IMR-90 (cell line): ENCODE measurements around the gene SPESP1. TPM values are rescaled to one million over a fixed set of nuclear protein-coding genes. Genes with fewer than 3 reads are reported as not detected.

Source experiments
- ATAC-seq: fragments of 200-7000 bp; cut with Tn5 transposase; 2 replicates; pipeline ENCODE4 v1.9.1; 2020; ENCODE audit warnings: low read depth, mild to moderate bottlenecking, moderate library complexity
- BruUV-seq: library from RNA; stranded (reverse); fragments of 400-500 nt; replicated peaks from 2 replicates; lab custom pipeline; 2021; lab: Mats Ljungman, UMichigan
- CTCF ChIA-PET: fragments of 300-600 bp; formaldehyde crosslinking; extraction: SDS; loops from one replicate; lab custom pipeline; 2021; ENCODE audit warnings: antibody characterized with exemption; lab: Yijun Ruan, JAX
- POLR2A ChIA-PET: fragments of 300-600 bp; sonication (Branson Sonifier 250); formaldehyde crosslinking; loops from one replicate; lab custom pipeline; 2022; ENCODE audit warnings: antibody characterized with exemption; ENCODE audit not compliant: unreplicated experiment; lab: Charles Lee
- DNase-seq: peaks from one replicate; pipeline ENCODE4 v3.0.0; 2013
- H2AFZ ChIP-seq: replicated peaks from 2 replicates; pipeline ENCODE3; 2013; ENCODE audit warnings: low read length, mild to moderate bottlenecking; ENCODE audit not compliant: poor library complexity
- H2AK5ac ChIP-seq: 2 replicates; pipeline ENCODE4 v1.6.1; 2013; ENCODE audit warnings: low read depth, low read length, inconsistent platforms
- H2AK9ac ChIP-seq: replicated peaks from 2 replicates; pipeline ENCODE3; 2013; ENCODE audit warnings: mild to moderate bottlenecking, low read depth, low read length, moderate library complexity; ENCODE audit not compliant: poor library complexity
- H2BK120ac ChIP-seq: 2 replicates; pipeline ENCODE4 v1.6.1; 2013; ENCODE audit warnings: low read depth, low read length, inconsistent platforms
- H2BK15ac ChIP-seq: 3 replicates; pipeline ENCODE4 v1.6.1; 2013; ENCODE audit warnings: low read depth, low read length, inconsistent platforms
- H2BK20ac ChIP-seq: 2 replicates; pipeline ENCODE4 v1.6.1; 2013; ENCODE audit warnings: low read depth, mild to moderate bottlenecking, inconsistent platforms, low read length, moderate library complexity
- H2BK5ac ChIP-seq: 2 replicates; pipeline ENCODE4 v1.6.1; 2013; ENCODE audit warnings: mild to moderate bottlenecking, low read depth, low read length, inconsistent platforms; ENCODE audit not compliant: poor library complexity, severe bottlenecking
- H3K14ac ChIP-seq: replicated peaks from 2 replicates; pipeline ENCODE4 v1.6.1; 2013; ENCODE audit warnings: low read depth, low read length, inconsistent platforms
- H3K18ac ChIP-seq: 2 replicates; pipeline ENCODE4 v1.6.1; 2013; ENCODE audit warnings: low read depth, low read length, control low read depth
- H3K23ac ChIP-seq: 2 replicates; pipeline ENCODE4 v1.6.1; 2013; ENCODE audit warnings: low read depth, low read length, inconsistent platforms
- H3K27ac ChIP-seq: 2 replicates; pipeline ENCODE4 v1.5.1; 2013; ENCODE audit warnings: mild to moderate bottlenecking, control low read depth, low read length; ENCODE audit not compliant: insufficient read depth
- H3K27me3 ChIP-seq: 2 replicates; pipeline ENCODE4 v1.6.1; 2013; ENCODE audit warnings: low read length; ENCODE audit not compliant: control insufficient read depth, insufficient read depth
- H3K36me3 ChIP-seq: 2 replicates; pipeline ENCODE4 v1.6.1; 2013; ENCODE audit warnings: low read length, mixed read lengths; ENCODE audit not compliant: control insufficient read depth, insufficient read depth
- H3K4ac ChIP-seq: 2 replicates; pipeline ENCODE4 v1.6.1; 2013; ENCODE audit warnings: low read depth, low read length, inconsistent platforms
- H3K4me1 ChIP-seq: 2 replicates; pipeline ENCODE4 v1.6.1; 2013; ENCODE audit warnings: low read length, mixed read lengths; ENCODE audit not compliant: control insufficient read depth, insufficient read depth
- H3K4me2 ChIP-seq: 2 replicates; pipeline ENCODE4 v1.6.1; 2013; ENCODE audit warnings: low read depth, mild to moderate bottlenecking, control low read depth, low read length, moderate library complexity
- H3K4me3 ChIP-seq: 2 replicates; pipeline ENCODE4 v1.5.1; 2013; ENCODE audit warnings: low read depth, mild to moderate bottlenecking, control low read depth, low read length, moderate library complexity; ENCODE audit not compliant: insufficient read depth
- H3K56ac ChIP-seq: 2 replicates; pipeline ENCODE4 v1.6.1; 2013; ENCODE audit warnings: low read length, inconsistent platforms; ENCODE audit not compliant: insufficient read depth; ENCODE audit errors: extremely low read depth
- H3K79me1 ChIP-seq, 2 experiments: 2 replicates each; pipeline ENCODE4 v1.6.1; 2013; ENCODE audit warnings: low read length in 2 of 2, inconsistent platforms in 1 of 2, low read depth in 1 of 2
- H3K9ac ChIP-seq: 2 replicates; pipeline ENCODE4 v1.6.1; 2013; ENCODE audit warnings: low read depth, low read length, control low read depth
- H3K9me1 ChIP-seq: 2 replicates; pipeline ENCODE4 v1.6.1; 2013; ENCODE audit warnings: low read length, inconsistent platforms; ENCODE audit not compliant: insufficient read depth
- H3K9me3 ChIP-seq: 2 replicates; pipeline ENCODE4 v1.6.1; 2013; ENCODE audit warnings: low read length; ENCODE audit not compliant: control insufficient read depth, insufficient read depth
- H4K20me1 ChIP-seq: 2 replicates; pipeline ENCODE4 v1.6.1; 2013; ENCODE audit warnings: low read length, inconsistent platforms; ENCODE audit not compliant: insufficient read depth
- H4K5ac ChIP-seq: 2 replicates; pipeline ENCODE4 v1.6.1; 2013; ENCODE audit warnings: mild to moderate bottlenecking, low read depth, low read length, control low read depth
- H4K8ac ChIP-seq, 2 experiments: 2 replicates each; pipeline ENCODE4 v1.6.1; 2013; ENCODE audit warnings: low read depth in 2 of 2, low read length in 2 of 2, control low read depth in 1 of 2, inconsistent platforms in 1 of 2
- H4K91ac ChIP-seq: 2 replicates; pipeline ENCODE4 v1.6.1; 2013; ENCODE audit warnings: low read depth, low read length, inconsistent platforms; ENCODE audit not compliant: insufficient read depth
- BHLHE40 ChIP-seq: fragments of 150-350 bp; IDR thresholded peaks from 2 replicates; pipeline ENCODE4 v1.6.1; 2016; ENCODE audit warnings: mild to moderate bottlenecking, low read depth, low read length
- CEBPB ChIP-seq: IDR thresholded peaks from 2 replicates; pipeline ENCODE4 v1.6.1; 2012; ENCODE audit warnings: low read depth, low read length, improper control_type of control experiment
- CHD1 ChIP-seq: IDR thresholded peaks from 2 replicates; pipeline ENCODE4 v1.6.1; 2012; ENCODE audit warnings: low read depth, low read length, improper control_type of control experiment
- FOS ChIP-seq: fragments of 150-350 bp; IDR thresholded peaks from 2 replicates; pipeline ENCODE4 v1.6.1; 2016; ENCODE audit warnings: low read depth, low read length
- MAFK ChIP-seq: IDR thresholded peaks from 2 replicates; pipeline ENCODE4 v1.6.1; 2012; ENCODE audit warnings: low read depth, low read length, improper control_type of control experiment
- MAZ ChIP-seq: IDR thresholded peaks from 2 replicates; pipeline ENCODE4 v1.6.1; 2012; ENCODE audit warnings: low read depth, mild to moderate bottlenecking, low read length, improper control_type of control experiment, moderate library complexity, borderline replicate concordance
- MXI1 ChIP-seq: IDR thresholded peaks from 2 replicates; pipeline ENCODE4 v1.6.1; 2012; ENCODE audit warnings: low read depth, mild to moderate bottlenecking, low read length, moderate library complexity, borderline replicate concordance
- NFE2L2 ChIP-seq: fragments of 150-350 bp; IDR thresholded peaks from 2 replicates; pipeline ENCODE4 v1.6.1; 2016; ENCODE audit warnings: low read depth, mild to moderate bottlenecking, low read length
- POLR2A ChIP-seq: IDR thresholded peaks from 2 replicates; pipeline ENCODE4 v1.6.1; 2012; ENCODE audit warnings: mild to moderate bottlenecking, low read depth, low read length
- RAD21 ChIP-seq: IDR thresholded peaks from 2 replicates; pipeline ENCODE4 v1.6.1; 2012; ENCODE audit warnings: low read length, improper control_type of control experiment
- RCOR1 ChIP-seq: IDR thresholded peaks from 2 replicates; pipeline ENCODE4 v1.6.1; 2012; ENCODE audit warnings: mild to moderate bottlenecking, low read length, improper control_type of control experiment; ENCODE audit not compliant: insufficient replicate concordance
- RFX5 ChIP-seq: IDR thresholded peaks from 2 replicates; pipeline ENCODE4 v1.8.0; 2012; ENCODE audit warnings: low read depth, mild to moderate bottlenecking, low read length, moderate library complexity
- SMC3 ChIP-seq: fragments of 150-350 bp; IDR thresholded peaks from 2 replicates; pipeline ENCODE4 v1.6.1; 2016; ENCODE audit warnings: low read depth, mild to moderate bottlenecking, antibody characterized with exemption, low read length, moderate library complexity
- WGBS, 2 experiments: methylation state at CpG; one replicate each; pipeline versions ENCODE4 v1.1.5 to v1.1.7; 2013; ENCODE audit warnings: missing lambda C conversion rate in 2 of 2; ENCODE audit not compliant: insufficient read length in 1 of 2; ENCODE audit errors: extremely low coverage in 2 of 2; 5-methylcytosine and 5-hydroxymethylcytosine counted together
- dilution Hi-C: fragments of 300-500 bp; cut with HindIII; formaldehyde crosslinking; loops from one replicate; pipeline ENCODE4 v1.14.3; 2018; ENCODE audit warnings: low sequenced_read_pairs; ENCODE audit not compliant: unreplicated experiment
- in situ Hi-C: fragments of 300-500 bp; cut with MboI; formaldehyde crosslinking; loops from 3 replicates; pipeline ENCODE4 v1.14.3; 2019; ENCODE audit warnings: low sequenced_read_pairs, inconsistent platforms, mixed read lengths
- intact Hi-C: fragments of 100-400 bp; cut with micrococcal nuclease; formaldehyde crosslinking; loops from 2 replicates; pipeline ENCODE4 v1.10.0; 2022
- polyA plus RNA-seq, 3 experiments: library from polyadenylated mRNA; depleted of rRNA; stranded (reverse); fragments of >200 nt; gene quantifications; 2 replicates each; pipeline ENCODE4 v1.2.3, GENCODE V29; 2012; ENCODE audit warnings: low replicate concordance in 1 of 3
- total RNA-seq: library from RNA; depleted of rRNA; stranded (reverse); fragments of >200 nt; gene quantifications from 2 replicates; pipeline ENCODE4 v1.2.3, GENCODE V29; 2012
- TF ChIP-seq, protein P1 (sequence below): fragments of 150-350 bp; IDR thresholded peaks from 2 replicates; pipeline ENCODE4 v1.6.1; 2017; ENCODE audit warnings: mild to moderate bottlenecking, antibody characterized with exemption, low read length, low read depth
- TF ChIP-seq, protein P2 (sequence below): conservative IDR thresholded peaks from 2 replicates; pipeline ENCODE4 v1.5.1; 2012; ENCODE audit warnings: mild to moderate bottlenecking, low read depth, low read length, improper control_type of control experiment

The SPESP1 gene
- total and polyA plus RNA-seq, 2 of the 4 experiments (the other 2 are of a cell fraction), result 2.9 to 3.0 TPM

DNA sequence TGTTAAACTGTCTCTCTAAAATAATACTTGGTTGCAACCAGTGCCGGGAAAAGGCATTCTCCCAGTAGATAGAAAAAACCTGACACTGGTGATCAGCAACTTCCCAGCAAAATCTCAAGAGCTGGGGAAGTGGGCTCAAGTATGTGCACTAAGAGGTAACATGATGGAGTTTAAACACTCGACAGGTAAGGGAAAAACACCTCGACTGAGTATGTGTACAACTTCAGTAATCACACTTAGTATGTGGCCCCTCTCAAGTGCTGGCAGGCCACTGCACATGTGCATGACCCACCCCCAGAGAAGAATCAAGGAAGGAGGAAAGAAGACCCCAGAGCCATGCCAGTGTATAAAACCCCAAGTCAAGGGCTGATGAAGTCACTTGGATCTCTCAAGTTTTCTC, 27.4 kb downstream of the SPESP1 start:
- Histone ChIP-seq H2BK5ac (no peak overlapping the region), H3K23ac (no peak overlapping the region), H4K91ac (no peak overlapping the region), H3K27me3 (peaks cover 10% of the 10 kb centered on the region), H3K79me1 (no peaks in the 10 kb centered on the region), H4K20me1 (no peaks in the 10 kb centered on the region), H2BK15ac (no peak overlapping the region), H4K5ac (no peak overlapping the region), H3K9me1 (no peaks in the 10 kb centered on the region), H4K8ac (no peak overlapping the region), H2AFZ (no peak overlapping the region), H3K4me3 (no peak overlapping the region), H2BK120ac (no peak overlapping the region), H3K18ac (no peak overlapping the region), H2BK20ac (no peak overlapping the region), H3K4ac (no peak overlapping the region), H2AK5ac (no peak overlapping the region), H3K27ac (no peak overlapping the region), H3K9me3 (no peaks in the 10 kb centered on the region), H2AK9ac (no peak overlapping the region), H3K9ac (no peak overlapping the region), H3K14ac (no peak overlapping the region), H3K4me2 (no peak overlapping the region), H3K36me3 (no peaks in the 10 kb centered on the region), H3K4me1 (no peaks in the 10 kb centered on the region), H3K56ac (no peak overlapping the region)
- DNase-seq (no peak), ATAC-seq (no peak)
- in situ Hi-C loops, result no loop called here
- no CpG with 5 or more reads among the region's 3 CpGs for WGBS, 2 experiments
- ChIA-PET CTCF (no interaction called here), POLR2A (no interaction called here)
- BruUV-seq, result no TSS peak
- TF ChIP-seq BHLHE40 (no peak), MXI1 (no peak), RFX5 (no peak), SMC3 (no peak), RCOR1 (no peak), MAFK (no peak), POLR2A (no peak), CHD1 (no peak), RAD21 (no peak), MAZ (no peak), FOS (no peak), CEBPB (no peak), NFE2L2 (no peak)
- TF ChIP-seq, protein P1, sequence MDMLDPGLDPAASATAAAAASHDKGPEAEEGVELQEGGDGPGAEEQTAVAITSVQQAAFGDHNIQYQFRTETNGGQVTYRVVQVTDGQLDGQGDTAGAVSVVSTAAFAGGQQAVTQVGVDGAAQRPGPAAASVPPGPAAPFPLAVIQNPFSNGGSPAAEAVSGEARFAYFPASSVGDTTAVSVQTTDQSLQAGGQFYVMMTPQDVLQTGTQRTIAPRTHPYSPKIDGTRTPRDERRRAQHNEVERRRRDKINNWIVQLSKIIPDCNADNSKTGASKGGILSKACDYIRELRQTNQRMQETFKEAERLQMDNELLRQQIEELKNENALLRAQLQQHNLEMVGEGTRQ, result no peak
- TF ChIP-seq, protein P2, sequence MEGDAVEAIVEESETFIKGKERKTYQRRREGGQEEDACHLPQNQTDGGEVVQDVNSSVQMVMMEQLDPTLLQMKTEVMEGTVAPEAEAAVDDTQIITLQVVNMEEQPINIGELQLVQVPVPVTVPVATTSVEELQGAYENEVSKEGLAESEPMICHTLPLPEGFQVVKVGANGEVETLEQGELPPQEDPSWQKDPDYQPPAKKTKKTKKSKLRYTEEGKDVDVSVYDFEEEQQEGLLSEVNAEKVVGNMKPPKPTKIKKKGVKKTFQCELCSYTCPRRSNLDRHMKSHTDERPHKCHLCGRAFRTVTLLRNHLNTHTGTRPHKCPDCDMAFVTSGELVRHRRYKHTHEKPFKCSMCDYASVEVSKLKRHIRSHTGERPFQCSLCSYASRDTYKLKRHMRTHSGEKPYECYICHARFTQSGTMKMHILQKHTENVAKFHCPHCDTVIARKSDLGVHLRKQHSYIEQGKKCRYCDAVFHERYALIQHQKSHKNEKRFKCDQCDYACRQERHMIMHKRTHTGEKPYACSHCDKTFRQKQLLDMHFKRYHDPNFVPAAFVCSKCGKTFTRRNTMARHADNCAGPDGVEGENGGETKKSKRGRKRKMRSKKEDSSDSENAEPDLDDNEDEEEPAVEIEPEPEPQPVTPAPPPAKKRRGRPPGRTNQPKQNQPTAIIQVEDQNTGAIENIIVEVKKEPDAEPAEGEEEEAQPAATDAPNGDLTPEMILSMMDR, result no peak
- intact Hi-C loops, result no loop called here
- dilution Hi-C loops, result no loop called here
